ENCODE data around the gene UBE2E2. TPM values are rescaled to one million over a fixed set of nuclear protein-coding genes. Genes with fewer than 3 reads are reported as not detected.

UBE2E2 gene
- total RNA-seq, 4 donors from 2014 or later = 26.5 to 44.0 (median 37.0) TPM

- Histone ChIP-seq H3K4me3 (no peak overlapping the region), H3K36me3 (peaks cover 0 to 6% (median 0%) of the 10 kb centered on the region in 3 donors), H3K27ac (no peak overlapping the region), H3K4me1 (peaks cover 0 to 5% (median 0%) of the 10 kb centered on the region in 3 donors), H3K27me3 (no peaks in the 10 kb centered on the region), H3K9me3 (peaks cover 0 to 13% (median 0%) of the 10 kb centered on the region in 3 donors)
- DNase-seq = no peak
- TF ChIP-seq, protein P1, sequence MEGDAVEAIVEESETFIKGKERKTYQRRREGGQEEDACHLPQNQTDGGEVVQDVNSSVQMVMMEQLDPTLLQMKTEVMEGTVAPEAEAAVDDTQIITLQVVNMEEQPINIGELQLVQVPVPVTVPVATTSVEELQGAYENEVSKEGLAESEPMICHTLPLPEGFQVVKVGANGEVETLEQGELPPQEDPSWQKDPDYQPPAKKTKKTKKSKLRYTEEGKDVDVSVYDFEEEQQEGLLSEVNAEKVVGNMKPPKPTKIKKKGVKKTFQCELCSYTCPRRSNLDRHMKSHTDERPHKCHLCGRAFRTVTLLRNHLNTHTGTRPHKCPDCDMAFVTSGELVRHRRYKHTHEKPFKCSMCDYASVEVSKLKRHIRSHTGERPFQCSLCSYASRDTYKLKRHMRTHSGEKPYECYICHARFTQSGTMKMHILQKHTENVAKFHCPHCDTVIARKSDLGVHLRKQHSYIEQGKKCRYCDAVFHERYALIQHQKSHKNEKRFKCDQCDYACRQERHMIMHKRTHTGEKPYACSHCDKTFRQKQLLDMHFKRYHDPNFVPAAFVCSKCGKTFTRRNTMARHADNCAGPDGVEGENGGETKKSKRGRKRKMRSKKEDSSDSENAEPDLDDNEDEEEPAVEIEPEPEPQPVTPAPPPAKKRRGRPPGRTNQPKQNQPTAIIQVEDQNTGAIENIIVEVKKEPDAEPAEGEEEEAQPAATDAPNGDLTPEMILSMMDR (IDR thresholded peaks at IDR 0.05) = no peak
- no peak for TF ChIP-seq POLR2A (IDR thresholded peaks at IDR 0.05)
- intact Hi-C loops (cut with DNase I) = no loop called here
- 62 to 79% methylated on average over 2 of the region's 2 CpGs for WGBS, 2 donors
Observed at GRCh38 chr3:23475446-23475845, 272.3 kb downstream of the UBE2E2 start.

GRCh38 chr3:23479026-23479425 is 275.9 kb downstream of the UBE2E2 start:
- TF ChIP-seq POLR2A (IDR thresholded peaks at IDR 0.05) = no peak
- intact Hi-C loops (cut with DNase I) = no loop called here
- peaks cover 0 to 6% (median 0%) of the 10 kb centered on the region in 3 donors for H3K36me3 ChIP-seq
- H3K9me3 ChIP-seq = peaks cover 0 to 13% (median 0%) of the 10 kb centered on the region in 3 donors
- peaks cover 0 to 17% (median 0%) of the 10 kb centered on the region in 3 donors for H3K4me1 ChIP-seq
- no peak overlapping the region for H3K4me3 ChIP-seq
- no peaks in the 10 kb centered on the region for H3K27me3 ChIP-seq
- 57% methylated on average over 1 of the region's 3 CpGs; no CpG with 5 or more reads in 1 of the 2 donors for WGBS, 2 donors
- no peak overlapping the region for H3K27ac ChIP-seq
- no peak for DNase-seq

DNA sequence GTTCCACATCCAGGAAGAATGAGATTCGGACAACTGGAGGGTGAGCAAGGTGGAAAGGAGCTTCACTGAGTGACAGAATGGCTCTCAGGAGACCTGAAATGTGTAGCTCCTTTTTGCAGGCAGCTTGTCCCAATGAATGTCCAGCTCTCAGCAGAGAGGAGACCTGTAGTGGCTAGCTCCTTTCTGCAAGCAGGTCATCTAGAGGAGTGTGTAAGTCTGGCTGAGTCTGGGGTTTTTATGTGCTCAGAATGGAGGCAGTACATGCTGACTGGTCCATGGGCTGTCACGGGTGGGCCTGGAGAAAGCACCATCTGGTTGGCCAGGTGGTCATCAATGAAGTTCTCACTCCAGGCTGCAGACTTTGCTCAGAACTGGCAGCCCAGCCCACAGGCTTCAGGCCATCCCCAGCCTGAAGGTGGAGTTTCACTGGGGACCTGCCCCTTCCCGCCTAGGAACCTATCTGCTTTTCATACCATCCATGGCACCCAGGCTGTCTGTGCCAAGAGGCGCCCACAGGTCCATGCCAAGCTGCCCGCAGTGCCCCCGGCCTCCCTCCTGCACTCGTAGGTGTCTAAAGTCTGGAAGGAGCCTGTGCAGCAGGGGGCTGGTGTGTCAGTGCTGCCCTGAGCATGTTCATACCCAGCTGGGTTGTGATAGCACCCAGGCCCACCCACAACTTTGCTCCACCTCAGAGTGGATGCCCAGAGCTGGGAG is 276.6 kb downstream of the UBE2E2 start:
- 83 to 100% methylated on average over 1 to 2 of the region's 7 CpGs for WGBS, 2 donors
- intact Hi-C loops (cut with DNase I) = no loop called here
- TF ChIP-seq, protein P1 (IDR thresholded peaks at IDR 0.05) = no peak
- TF ChIP-seq POLR2A (IDR thresholded peaks at IDR 0.05) = no peak
- Histone ChIP-seq H3K9me3 (peaks cover 0 to 13% (median 0%) of the 10 kb centered on the region in 3 donors), H3K27me3 (no peaks in the 10 kb centered on the region), H3K4me3 (no peak overlapping the region), H3K4me1 (peaks cover 0 to 17% (median 0%) of the 10 kb centered on the region in 3 donors), H3K36me3 (peaks cover 0 to 6% (median 0%) of the 10 kb centered on the region in 3 donors), H3K27ac (no peak overlapping the region)
- DNase-seq = no peak

DNA sequence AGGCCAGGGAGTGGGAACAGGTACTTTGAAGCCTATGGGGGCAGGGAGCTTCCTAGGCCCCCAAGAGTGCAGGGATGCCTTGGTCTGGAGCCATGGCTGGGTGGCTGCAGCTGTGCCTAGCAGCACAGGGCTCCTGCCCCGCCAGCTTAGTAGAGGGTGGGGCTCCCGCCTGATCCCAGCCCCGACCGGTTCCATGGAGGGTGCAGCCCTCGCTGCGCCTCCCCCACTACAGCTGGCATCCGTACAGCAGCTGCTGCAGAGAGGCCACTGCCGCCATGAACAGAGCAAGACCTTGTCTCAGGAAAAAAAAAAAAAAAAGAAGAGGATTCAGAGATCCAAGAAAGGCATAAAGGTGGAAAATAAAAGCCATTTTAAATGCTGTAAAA is 277.2 kb downstream of the UBE2E2 start:
- Histone ChIP-seq H3K27ac (no peak overlapping the region), H3K4me3 (no peak overlapping the region), H3K4me1 (peaks cover 0 to 17% (median 0%) of the 10 kb centered on the region in 3 donors), H3K9me3 (peaks cover 0 to 13% (median 0%) of the 10 kb centered on the region in 3 donors), H3K27me3 (no peaks in the 10 kb centered on the region), H3K36me3 (peaks cover 0 to 6% (median 0%) of the 10 kb centered on the region in 3 donors)
- TF ChIP-seq, protein P1 (IDR thresholded peaks at IDR 0.05) = no peak
- WGBS, 2 donors = 96% methylated on average over 4 of the region's 8 CpGs; no CpG with 5 or more reads in 1 of the 2 donors
- intact Hi-C loops (cut with DNase I) = no loop called here
- no peak for DNase-seq

DNA sequence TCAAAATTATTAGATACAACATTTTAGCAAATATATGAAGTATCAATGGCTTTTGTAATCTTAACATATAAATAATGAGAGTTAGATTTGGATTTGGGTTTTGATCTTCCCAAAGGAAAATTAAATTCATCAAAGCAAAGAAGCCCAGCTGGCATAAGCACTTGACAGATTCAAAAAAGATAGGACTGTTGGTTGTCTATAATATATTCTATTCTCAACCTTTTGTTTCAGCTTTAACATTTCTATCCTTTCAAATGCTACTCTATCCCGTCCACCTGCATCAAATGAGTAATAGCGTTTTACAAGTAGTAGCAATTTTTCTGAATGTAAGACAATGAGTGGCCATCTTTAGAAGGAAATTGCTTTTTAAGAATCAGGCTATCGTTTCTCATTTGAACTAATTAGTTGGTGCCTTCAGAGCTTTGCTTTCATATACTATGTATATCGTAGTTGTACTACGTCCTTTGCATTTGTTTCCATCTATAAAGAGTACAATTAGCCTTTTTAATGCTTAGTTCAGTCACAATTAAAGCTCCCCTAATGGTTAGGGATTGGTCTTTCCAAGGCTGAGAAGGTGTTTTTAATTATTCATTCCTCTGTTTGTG is 278.0 kb downstream of the UBE2E2 start:
- peaks cover 0 to 6% (median 0%) of the 10 kb centered on the region in 3 donors for H3K36me3 ChIP-seq
- intact Hi-C loops (cut with DNase I) = no loop called here
- H3K4me1 ChIP-seq = peaks cover 0 to 13% (median 0%) of the 10 kb centered on the region in 3 donors
- H3K27me3 ChIP-seq = no peaks in the 10 kb centered on the region
- TF ChIP-seq POLR2A (IDR thresholded peaks at IDR 0.05) = no peak
- TF ChIP-seq, protein P1 (IDR thresholded peaks at IDR 0.05) = no peak
- H3K4me3 ChIP-seq = no peak overlapping the region
- 96% methylated on average over 5 of the region's 5 CpGs for WGBS, 2 donors
- no peak for DNase-seq
- peaks cover 0 to 13% (median 0%) of the 10 kb centered on the region in 3 donors for H3K9me3 ChIP-seq
- H3K27ac ChIP-seq = no peak overlapping the region

All from esophagus squamous epithelium (tissue), 5 donors.